HepG2 (cell line): ENCODE measurements around the gene GAN.

ENCODE experiments used
- CC2D1A ChIP-seq: sonication (generic); formaldehyde crosslinking; IDR thresholded peaks from 2 replicates; pipeline ENCODE4 v1.8.1; 2023; ENCODE audit warnings: mild to moderate bottlenecking, missing genetic modification reagents
- CTCF ChIP-seq: sonication (generic); formaldehyde crosslinking; IDR thresholded peaks from 2 replicates; pipeline ENCODE4 v1.5.0; 2020; ENCODE audit warnings: mild to moderate bottlenecking, missing genetic modification reagents, moderate library complexity
- ETV6 ChIP-seq: sonication (generic); formaldehyde crosslinking; conservative IDR thresholded peaks from 2 replicates; pipeline ENCODE4 v1.4.0; 2020; ENCODE audit warnings: missing genetic modification reagents
- ZNF276 ChIP-seq: sonication (generic); formaldehyde crosslinking; IDR thresholded peaks from 2 replicates; pipeline ENCODE4 v1.4.0; 2020; ENCODE audit warnings: mild to moderate bottlenecking, low read depth, missing genetic modification reagents
- ZNF530 ChIP-seq: sonication (generic); formaldehyde crosslinking; IDR thresholded peaks from 2 replicates; pipeline ENCODE4 v1.5.0; 2020; ENCODE audit warnings: low read depth, mild to moderate bottlenecking, missing genetic modification reagents

- TF ChIP-seq CTCF (CRISPR knock-in tag) (no peak), ZNF530 (no peak), ZNF276 (CRISPR knock-in tag) (no peak), ETV6 (CRISPR knock-in tag) (no peak), CC2D1A (CRISPR knock-in tag) (no peak)
Observed at GRCh38 chr16:81415751-81416150, 101.0 kb downstream of the GAN start.
